IMR-90 (cell line): ENCODE data around the gene ZNF274. TPM values are rescaled to one million over a fixed set of nuclear protein-coding genes. Genes with fewer than 3 reads are reported as not detected.

ENCODE experiments used
- ATAC-seq: fragments of 200-7000 bp; cut with Tn5 transposase; 2 replicates; pipeline ENCODE4 v1.9.1; 2020; ENCODE audit warnings: low read depth, mild to moderate bottlenecking, moderate library complexity
- BruUV-seq: library from RNA; stranded (reverse); fragments of 400-500 nt; replicated peaks from 2 replicates; lab custom pipeline; 2021; lab: Mats Ljungman, UMichigan
- CTCF ChIA-PET: fragments of 300-600 bp; formaldehyde crosslinking; extraction: SDS; loops from one replicate; lab custom pipeline; 2021; ENCODE audit warnings: antibody characterized with exemption; lab: Yijun Ruan, JAX
- POLR2A ChIA-PET: fragments of 300-600 bp; sonication (Branson Sonifier 250); formaldehyde crosslinking; loops from one replicate; lab custom pipeline; 2022; ENCODE audit warnings: antibody characterized with exemption; ENCODE audit not compliant: unreplicated experiment; lab: Charles Lee
- DNase-seq: peaks from one replicate; pipeline ENCODE4 v3.0.0; 2013
- H2AFZ ChIP-seq: replicated peaks from 2 replicates; pipeline ENCODE3; 2013; ENCODE audit warnings: low read length, mild to moderate bottlenecking; ENCODE audit not compliant: poor library complexity
- H2AK5ac ChIP-seq: 2 replicates; pipeline ENCODE4 v1.6.1; 2013; ENCODE audit warnings: low read depth, low read length, inconsistent platforms
- H2AK9ac ChIP-seq: replicated peaks from 2 replicates; pipeline ENCODE3; 2013; ENCODE audit warnings: mild to moderate bottlenecking, low read depth, low read length, moderate library complexity; ENCODE audit not compliant: poor library complexity
- H2BK120ac ChIP-seq: 2 replicates; pipeline ENCODE4 v1.6.1; 2013; ENCODE audit warnings: low read depth, low read length, inconsistent platforms
- H2BK15ac ChIP-seq: 3 replicates; pipeline ENCODE4 v1.6.1; 2013; ENCODE audit warnings: low read depth, low read length, inconsistent platforms
- H2BK20ac ChIP-seq: 2 replicates; pipeline ENCODE4 v1.6.1; 2013; ENCODE audit warnings: low read depth, mild to moderate bottlenecking, inconsistent platforms, low read length, moderate library complexity
- H2BK5ac ChIP-seq: 2 replicates; pipeline ENCODE4 v1.6.1; 2013; ENCODE audit warnings: mild to moderate bottlenecking, low read depth, low read length, inconsistent platforms; ENCODE audit not compliant: poor library complexity, severe bottlenecking
- H3K14ac ChIP-seq: replicated peaks from 2 replicates; pipeline ENCODE4 v1.6.1; 2013; ENCODE audit warnings: low read depth, low read length, inconsistent platforms
- H3K18ac ChIP-seq: 2 replicates; pipeline ENCODE4 v1.6.1; 2013; ENCODE audit warnings: low read depth, low read length, control low read depth
- H3K23ac ChIP-seq: 2 replicates; pipeline ENCODE4 v1.6.1; 2013; ENCODE audit warnings: low read depth, low read length, inconsistent platforms
- H3K27ac ChIP-seq: 2 replicates; pipeline ENCODE4 v1.5.1; 2013; ENCODE audit warnings: mild to moderate bottlenecking, control low read depth, low read length; ENCODE audit not compliant: insufficient read depth
- H3K27me3 ChIP-seq: 2 replicates; pipeline ENCODE4 v1.6.1; 2013; ENCODE audit warnings: low read length; ENCODE audit not compliant: control insufficient read depth, insufficient read depth
- H3K36me3 ChIP-seq: 2 replicates; pipeline ENCODE4 v1.6.1; 2013; ENCODE audit warnings: low read length, mixed read lengths; ENCODE audit not compliant: control insufficient read depth, insufficient read depth
- H3K4ac ChIP-seq: 2 replicates; pipeline ENCODE4 v1.6.1; 2013; ENCODE audit warnings: low read depth, low read length, inconsistent platforms
- H3K4me1 ChIP-seq: 2 replicates; pipeline ENCODE4 v1.6.1; 2013; ENCODE audit warnings: low read length, mixed read lengths; ENCODE audit not compliant: control insufficient read depth, insufficient read depth
- H3K4me2 ChIP-seq: 2 replicates; pipeline ENCODE4 v1.6.1; 2013; ENCODE audit warnings: low read depth, mild to moderate bottlenecking, control low read depth, low read length, moderate library complexity
- H3K4me3 ChIP-seq: 2 replicates; pipeline ENCODE4 v1.5.1; 2013; ENCODE audit warnings: low read depth, mild to moderate bottlenecking, control low read depth, low read length, moderate library complexity; ENCODE audit not compliant: insufficient read depth
- H3K56ac ChIP-seq: 2 replicates; pipeline ENCODE4 v1.6.1; 2013; ENCODE audit warnings: low read length, inconsistent platforms; ENCODE audit not compliant: insufficient read depth; ENCODE audit errors: extremely low read depth
- H3K79me1 ChIP-seq, 2 experiments: 2 replicates each; pipeline ENCODE4 v1.6.1; 2013; ENCODE audit warnings: low read length in 2 of 2, inconsistent platforms in 1 of 2, low read depth in 1 of 2
- H3K9ac ChIP-seq: 2 replicates; pipeline ENCODE4 v1.6.1; 2013; ENCODE audit warnings: low read depth, low read length, control low read depth
- H3K9me1 ChIP-seq: 2 replicates; pipeline ENCODE4 v1.6.1; 2013; ENCODE audit warnings: low read length, inconsistent platforms; ENCODE audit not compliant: insufficient read depth
- H3K9me3 ChIP-seq: 2 replicates; pipeline ENCODE4 v1.6.1; 2013; ENCODE audit warnings: low read length; ENCODE audit not compliant: control insufficient read depth, insufficient read depth
- H4K20me1 ChIP-seq: 2 replicates; pipeline ENCODE4 v1.6.1; 2013; ENCODE audit warnings: low read length, inconsistent platforms; ENCODE audit not compliant: insufficient read depth
- H4K5ac ChIP-seq: 2 replicates; pipeline ENCODE4 v1.6.1; 2013; ENCODE audit warnings: mild to moderate bottlenecking, low read depth, low read length, control low read depth
- H4K8ac ChIP-seq, 2 experiments: 2 replicates each; pipeline ENCODE4 v1.6.1; 2013; ENCODE audit warnings: low read depth in 2 of 2, low read length in 2 of 2, control low read depth in 1 of 2, inconsistent platforms in 1 of 2
- H4K91ac ChIP-seq: 2 replicates; pipeline ENCODE4 v1.6.1; 2013; ENCODE audit warnings: low read depth, low read length, inconsistent platforms; ENCODE audit not compliant: insufficient read depth
- CHD1 ChIP-seq: IDR thresholded peaks from 2 replicates; pipeline ENCODE4 v1.6.1; 2012; ENCODE audit warnings: low read depth, low read length, improper control_type of control experiment
- CTCF ChIP-seq: conservative IDR thresholded peaks from 2 replicates; pipeline ENCODE4 v1.5.1; 2012; ENCODE audit warnings: mild to moderate bottlenecking, low read depth, low read length, improper control_type of control experiment
- FOS ChIP-seq: fragments of 150-350 bp; IDR thresholded peaks from 2 replicates; pipeline ENCODE4 v1.6.1; 2016; ENCODE audit warnings: low read depth, low read length
- MAFK ChIP-seq: IDR thresholded peaks from 2 replicates; pipeline ENCODE4 v1.6.1; 2012; ENCODE audit warnings: low read depth, low read length, improper control_type of control experiment
- MAZ ChIP-seq: IDR thresholded peaks from 2 replicates; pipeline ENCODE4 v1.6.1; 2012; ENCODE audit warnings: low read depth, mild to moderate bottlenecking, low read length, improper control_type of control experiment, moderate library complexity, borderline replicate concordance
- MXI1 ChIP-seq: IDR thresholded peaks from 2 replicates; pipeline ENCODE4 v1.6.1; 2012; ENCODE audit warnings: low read depth, mild to moderate bottlenecking, low read length, moderate library complexity, borderline replicate concordance
- POLR2A ChIP-seq: IDR thresholded peaks from 2 replicates; pipeline ENCODE4 v1.6.1; 2012; ENCODE audit warnings: mild to moderate bottlenecking, low read depth, low read length
- RAD21 ChIP-seq: IDR thresholded peaks from 2 replicates; pipeline ENCODE4 v1.6.1; 2012; ENCODE audit warnings: low read length, improper control_type of control experiment
- RCOR1 ChIP-seq: IDR thresholded peaks from 2 replicates; pipeline ENCODE4 v1.6.1; 2012; ENCODE audit warnings: mild to moderate bottlenecking, low read length, improper control_type of control experiment; ENCODE audit not compliant: insufficient replicate concordance
- SMC3 ChIP-seq: fragments of 150-350 bp; IDR thresholded peaks from 2 replicates; pipeline ENCODE4 v1.6.1; 2016; ENCODE audit warnings: low read depth, mild to moderate bottlenecking, antibody characterized with exemption, low read length, moderate library complexity
- WGBS, 2 experiments: methylation state at CpG; one replicate each; pipeline versions ENCODE4 v1.1.5 to v1.1.7; 2013; ENCODE audit warnings: missing lambda C conversion rate in 2 of 2; ENCODE audit not compliant: insufficient read length in 1 of 2; ENCODE audit errors: extremely low coverage in 2 of 2; 5-methylcytosine and 5-hydroxymethylcytosine counted together
- dilution Hi-C: fragments of 300-500 bp; cut with HindIII; formaldehyde crosslinking; loops from one replicate; pipeline ENCODE4 v1.14.3; 2018; ENCODE audit warnings: low sequenced_read_pairs; ENCODE audit not compliant: unreplicated experiment
- in situ Hi-C: fragments of 300-500 bp; cut with MboI; formaldehyde crosslinking; loops from 3 replicates; pipeline ENCODE4 v1.14.3; 2019; ENCODE audit warnings: low sequenced_read_pairs, inconsistent platforms, mixed read lengths
- intact Hi-C: fragments of 100-400 bp; cut with micrococcal nuclease; formaldehyde crosslinking; loops from 2 replicates; pipeline ENCODE4 v1.10.0; 2022
- polyA plus RNA-seq, 3 experiments: library from polyadenylated mRNA; depleted of rRNA; stranded (reverse); fragments of >200 nt; gene quantifications; 2 replicates each; pipeline ENCODE4 v1.2.3, GENCODE V29; 2012; ENCODE audit warnings: low replicate concordance in 1 of 3
- total RNA-seq: library from RNA; depleted of rRNA; stranded (reverse); fragments of >200 nt; gene quantifications from 2 replicates; pipeline ENCODE4 v1.2.3, GENCODE V29; 2012

The ZNF274 gene
- total and polyA plus RNA-seq, 2 of the 4 experiments (the other 2 are of a cell fraction): 12.1 to 15.2 TPM

DNA sequence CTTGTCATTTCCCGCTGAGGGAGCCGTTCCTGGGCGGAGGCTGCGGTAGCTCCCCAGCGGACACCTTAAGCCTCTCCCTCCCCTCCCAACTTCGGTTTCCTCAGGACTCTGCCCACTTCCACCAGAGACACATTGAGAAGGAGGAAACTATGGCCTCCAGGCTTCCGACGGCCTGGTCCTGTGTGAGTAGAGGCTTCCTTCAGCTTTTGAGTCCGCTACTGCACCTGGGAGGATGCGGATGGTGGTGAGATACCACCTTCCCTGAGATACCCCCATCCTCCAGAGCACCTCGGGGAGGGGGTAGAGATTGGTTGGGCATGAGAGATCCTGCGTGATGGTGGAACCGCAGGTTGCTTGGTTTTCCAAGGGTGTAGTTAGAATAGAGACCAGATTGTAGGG lies 955 bp downstream of the ZNF274 start:
- Histone ChIP-seq H2BK15ac (no peak overlapping the region), H2BK120ac (peak overlapping the region; percentile 39), H3K27ac (peak overlapping the region; percentile 91), H3K27me3 (no peaks in the 10 kb centered on the region), H3K9me3 (peaks cover 81% of the 10 kb centered on the region), H3K18ac (peak overlapping the region; percentile 34; the same call in 1 of the 2 replicates), H3K4ac (peak overlapping the region; percentile 85), H3K23ac (peak overlapping the region; percentile 93; the same call in 1 of the 2 replicates), H3K36me3 (peaks cover 39% of the 10 kb centered on the region), H2AFZ (peak overlapping the region; percentile 100), H2BK5ac (peak overlapping the region; percentile 60), H3K56ac (0 out of 2 replicates have a peak overlapping the region, but pooled peaks have one; percentile 23), H2BK20ac (no peak overlapping the region), H3K79me1 (peaks cover 22 to 31% of the 10 kb centered on the region in 2 experiments; a peak in 3 of 4 replicates), H4K91ac (no peak overlapping the region; the same call in 1 of the 2 replicates), H3K9ac (peak overlapping the region; percentile 61; the same call in 1 of the 2 replicates), H4K8ac (peak overlapping the region; percentile 85 to 100; a peak in 2 of 4 replicates), H2AK9ac (peak overlapping the region; percentile 99), H4K20me1 (no peaks in the 10 kb centered on the region), H2AK5ac (peak overlapping the region; percentile 88), H3K9me1 (no peaks in the 10 kb centered on the region), H3K14ac (peak overlapping the region; percentile 79), H3K4me1 (no peaks in the 10 kb centered on the region), H3K4me2 (peak overlapping the region; percentile 77), H3K4me3 (peak overlapping the region; percentile 98), H4K5ac (peak overlapping the region; percentile 97)
- ChIA-PET CTCF (no interaction called here), POLR2A (interaction anchor here (1.1 kb wide), 1 partner anchor 13 kb away, joined by 3 read pairs; no protein-coding TSS in a partner anchor)
- intact Hi-C loops: loop anchor here (5.0 kb wide), 1 partner anchor 93 kb away; the partner anchor contains the start of gene ZNF8
- TSS peak; percentile 47 for BruUV-seq
- DNase-seq: no peak
- dilution Hi-C loops: no loop called here
- in situ Hi-C loops: no loop called here
- TF ChIP-seq MAZ (no peak), RCOR1 (no peak), POLR2A (no peak), SMC3 (no peak), CTCF (no peak), CHD1 (no peak), FOS (no peak), MAFK (no peak), RAD21 (no peak), MXI1 (no peak)
- 29% methylated on average over 1 of the region's 13 CpGs; no CpG with 5 or more reads in 1 of the 2 experiments for WGBS, 2 experiments
- no peak for ATAC-seq
